PC-9 (cell line): Measurements from ENCODE around the gene FNIP2.

Source experiments
- EZH2 ChIP-seq: fragments of 200-600 bp; sonication (generic); IDR thresholded peaks from 2 replicates; pipeline ENCODE4 v1.8.0; 2017; ENCODE audit warnings: antibody characterized with exemption, low read depth
- TF ChIP-seq, protein P1 (sequence below): fragments of 200-600 bp; sonication (generic); conservative IDR thresholded peaks from 2 replicates; pipeline ENCODE4 v1.6.1; 2017; ENCODE audit warnings: mixed run types, antibody characterized with exemption, mild to moderate bottlenecking, moderate library complexity

DNA sequence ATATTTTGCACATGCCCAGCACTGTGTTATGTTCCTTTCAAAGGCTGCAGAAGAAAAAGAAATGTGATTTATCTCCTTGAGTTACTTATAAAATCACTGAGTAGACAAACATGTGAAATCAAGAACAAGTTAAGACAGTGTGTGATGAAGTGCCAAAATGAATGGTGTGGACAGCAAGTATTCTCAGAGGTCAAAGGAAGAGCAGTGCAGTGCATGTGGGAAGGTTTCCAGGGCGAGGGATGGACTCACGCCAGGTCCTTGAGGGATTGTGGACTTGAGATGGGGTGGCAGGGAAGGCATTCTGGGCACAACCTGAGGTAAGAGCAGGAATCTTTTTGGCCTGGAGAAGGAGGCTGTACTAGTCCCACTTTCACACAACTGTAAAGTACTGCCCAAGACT lies 115.5 kb downstream of the FNIP2 start:
- TF ChIP-seq, protein P1, sequence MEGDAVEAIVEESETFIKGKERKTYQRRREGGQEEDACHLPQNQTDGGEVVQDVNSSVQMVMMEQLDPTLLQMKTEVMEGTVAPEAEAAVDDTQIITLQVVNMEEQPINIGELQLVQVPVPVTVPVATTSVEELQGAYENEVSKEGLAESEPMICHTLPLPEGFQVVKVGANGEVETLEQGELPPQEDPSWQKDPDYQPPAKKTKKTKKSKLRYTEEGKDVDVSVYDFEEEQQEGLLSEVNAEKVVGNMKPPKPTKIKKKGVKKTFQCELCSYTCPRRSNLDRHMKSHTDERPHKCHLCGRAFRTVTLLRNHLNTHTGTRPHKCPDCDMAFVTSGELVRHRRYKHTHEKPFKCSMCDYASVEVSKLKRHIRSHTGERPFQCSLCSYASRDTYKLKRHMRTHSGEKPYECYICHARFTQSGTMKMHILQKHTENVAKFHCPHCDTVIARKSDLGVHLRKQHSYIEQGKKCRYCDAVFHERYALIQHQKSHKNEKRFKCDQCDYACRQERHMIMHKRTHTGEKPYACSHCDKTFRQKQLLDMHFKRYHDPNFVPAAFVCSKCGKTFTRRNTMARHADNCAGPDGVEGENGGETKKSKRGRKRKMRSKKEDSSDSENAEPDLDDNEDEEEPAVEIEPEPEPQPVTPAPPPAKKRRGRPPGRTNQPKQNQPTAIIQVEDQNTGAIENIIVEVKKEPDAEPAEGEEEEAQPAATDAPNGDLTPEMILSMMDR, result no peak
- TF ChIP-seq EZH2, result no peak
